Measurements from ENCODE around the gene FBXO15.

Gene FBXO15

DNA sequence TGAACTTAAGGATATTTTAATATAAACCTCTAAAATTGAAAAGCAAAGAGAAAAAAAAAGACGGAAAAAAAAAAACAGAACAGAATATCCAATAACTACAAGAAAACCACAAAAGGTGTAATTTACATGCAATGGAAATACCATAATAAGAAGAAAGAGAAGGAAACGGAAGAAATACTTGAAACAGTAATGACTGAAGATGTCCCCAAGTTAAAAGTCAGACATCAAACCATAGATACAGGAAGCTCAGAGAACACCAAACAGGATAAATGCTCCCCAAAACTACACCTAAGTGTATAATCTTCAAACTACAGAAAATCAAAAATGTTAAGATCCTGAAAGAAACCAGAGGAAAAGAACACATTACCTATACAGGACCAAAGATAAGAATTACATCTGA lies 39.2 kb downstream of the FBXO15 start:
- DNase-seq: no peak

DNA sequence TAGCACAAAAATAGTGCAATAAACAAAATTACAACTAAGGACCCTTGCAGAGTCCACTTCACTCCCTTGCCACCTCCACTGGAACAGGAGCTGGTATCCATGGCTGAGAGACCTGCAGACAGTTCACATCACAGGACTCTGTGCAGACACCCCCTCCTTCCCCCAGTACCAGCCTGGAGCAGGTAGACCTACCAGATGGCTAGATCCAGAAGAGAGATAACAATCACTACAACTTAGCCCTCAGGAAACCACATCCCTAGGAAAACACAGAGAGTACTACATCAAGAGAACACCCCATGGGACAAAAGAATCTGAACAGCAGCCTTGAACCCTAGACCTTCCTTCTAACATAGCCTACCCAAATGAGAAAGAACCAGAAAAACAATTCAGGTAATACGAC lies 49.8 kb downstream of the FBXO15 start:
- no peak for DNase-seq

DNA sequence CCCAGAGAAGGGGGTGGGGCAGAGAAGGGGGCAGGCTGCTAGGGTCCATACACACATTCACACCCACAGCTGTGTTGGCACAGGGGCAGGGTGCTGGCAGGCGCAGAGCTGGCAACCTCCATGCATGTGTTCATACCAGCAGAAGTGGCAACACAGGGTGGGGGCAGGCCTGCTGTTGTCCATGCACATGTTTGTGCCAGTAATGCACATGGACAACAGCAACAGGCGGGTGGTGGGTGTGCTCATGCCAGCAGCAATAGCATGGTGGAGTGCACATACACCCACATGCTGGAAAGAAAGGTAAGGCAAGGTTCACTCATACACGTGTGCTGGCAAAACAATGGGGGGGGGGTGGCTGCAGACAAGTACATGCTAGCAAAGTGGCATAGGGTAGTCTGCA lies 54.7 kb downstream of the FBXO15 start:
- DNase-seq: no peak

GRCh38 chr18:74084184-74084855 lies 63.3 kb downstream of the FBXO15 start:
- DNase-seq: no peak

DNA sequence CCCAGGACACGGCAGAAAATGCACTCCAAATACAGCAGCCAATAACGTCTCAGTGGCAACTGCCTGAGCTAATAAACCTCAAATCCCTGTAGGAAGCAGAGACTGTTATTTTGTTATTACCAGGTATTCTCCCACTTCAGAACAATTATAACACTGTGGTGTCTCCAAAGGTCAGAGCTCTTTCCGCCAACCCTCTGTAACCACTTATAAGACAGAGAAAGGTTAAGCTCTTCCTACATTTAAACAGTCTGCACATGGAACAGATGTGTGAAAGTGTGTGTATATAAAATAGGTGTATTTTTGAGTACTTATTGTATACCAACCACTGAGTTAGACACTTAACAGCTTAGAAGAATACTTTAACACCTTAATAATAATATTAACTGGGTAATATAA lies 64.1 kb downstream of the FBXO15 start:
- DNase-seq: no peak

DNA sequence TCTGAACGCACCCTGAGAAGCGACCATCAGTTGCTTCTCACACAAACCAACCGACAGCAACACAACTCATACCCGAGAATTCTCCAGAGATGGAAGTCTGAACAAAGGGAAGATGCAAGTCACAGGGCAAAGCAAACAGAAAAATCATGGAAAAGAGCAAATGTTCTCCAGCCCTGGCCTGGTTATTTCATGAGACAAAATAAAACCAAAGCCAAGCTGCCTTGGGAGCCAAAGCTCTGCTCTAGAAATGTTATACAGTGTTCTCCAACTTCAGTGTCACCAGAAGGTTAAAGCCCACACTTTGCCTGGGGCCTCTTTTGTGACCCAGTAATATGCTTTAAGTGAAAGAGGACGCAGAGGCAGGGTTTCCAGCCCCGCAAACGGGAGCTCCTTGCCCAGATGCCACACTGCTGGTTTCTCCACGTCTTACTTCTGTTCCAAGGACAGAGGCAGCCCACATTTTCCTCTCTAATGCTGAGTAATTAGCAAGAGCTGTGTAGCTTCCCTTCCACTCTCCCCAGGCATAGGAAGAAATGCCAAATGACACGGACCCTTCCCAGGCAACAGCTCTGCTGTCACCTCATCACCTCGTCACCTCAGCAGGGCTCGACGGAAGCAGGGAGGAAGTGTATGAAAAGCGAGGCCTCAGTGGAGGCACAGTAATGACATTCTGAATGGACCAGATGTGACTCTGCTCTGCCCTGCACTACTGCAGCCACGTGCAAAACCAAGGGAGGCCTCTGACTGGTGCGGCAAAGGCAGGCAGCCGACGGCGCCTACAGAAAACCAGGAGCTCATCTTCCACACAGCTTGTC lies 64.7 kb downstream of the FBXO15 start:
- DNase-seq: peak; percentile 2

GRCh38 chr18:74081966-74082741 lies 65.5 kb downstream of the FBXO15 start:
- DNase-seq: peak; percentile 67

DNA sequence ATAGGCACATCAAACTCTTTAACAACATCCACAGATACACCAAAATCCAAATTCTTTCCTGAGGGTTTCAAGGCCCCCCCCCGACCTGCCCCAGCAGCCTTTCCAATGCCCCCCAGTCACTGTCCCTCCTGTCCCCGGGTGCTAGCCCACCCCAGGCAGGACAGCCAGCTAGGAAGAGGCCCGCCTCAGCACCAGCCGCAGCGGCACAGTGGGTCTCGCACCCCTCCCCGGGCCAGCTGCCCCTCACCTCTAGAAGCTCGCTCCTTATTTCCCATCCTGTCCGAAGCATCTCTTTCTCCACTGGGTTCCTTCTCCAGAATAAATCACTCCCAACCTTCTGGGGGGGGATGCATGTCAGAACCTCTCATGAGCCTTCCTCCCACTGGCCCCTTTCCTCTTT lies 69.4 kb downstream of the FBXO15 start:
- DNase-seq: no peak

- no peak for DNase-seq
These were observed 72.7 kb downstream of the FBXO15 start for GRCh38 chr18:74074668-74075564.

GRCh38 chr18:74073957-74074667 lies 73.5 kb downstream of the FBXO15 start:
- DNase-seq: peak; percentile 2

GRCh38 chr18:74069178-74070050 lies 78.2 kb downstream of the FBXO15 start:
- DNase-seq: no peak

- no peak for DNase-seq
These were observed 79.3 kb downstream of the FBXO15 start for GRCh38 chr18:74068296-74068695.

DNA sequence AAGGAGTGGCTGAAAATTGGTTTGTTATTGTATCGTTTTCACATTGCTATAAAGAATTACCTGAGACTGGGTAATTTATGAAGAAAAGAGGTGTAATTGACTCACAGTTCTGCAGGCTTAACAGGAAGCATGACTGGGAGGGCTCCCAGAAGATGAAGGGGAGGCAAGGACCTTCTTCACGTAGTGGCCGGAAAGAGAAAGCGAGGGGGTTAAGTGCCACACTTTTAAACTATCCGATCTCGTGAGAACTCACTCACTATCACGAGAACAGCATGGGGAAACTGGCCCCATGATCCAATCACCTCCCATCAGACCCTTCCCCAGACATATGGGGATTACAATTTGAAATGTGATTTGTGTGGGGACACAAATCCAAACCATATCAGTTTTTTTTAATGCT lies 81.6 kb downstream of the FBXO15 start:
- DNase-seq: no peak

- no peak for DNase-seq
These were observed 82.3 kb downstream of the FBXO15 start for GRCh38 chr18:74065366-74065765.

- no peak for DNase-seq
These were observed 83.1 kb downstream of the FBXO15 start for GRCh38 chr18:74064510-74064909.

DNA sequence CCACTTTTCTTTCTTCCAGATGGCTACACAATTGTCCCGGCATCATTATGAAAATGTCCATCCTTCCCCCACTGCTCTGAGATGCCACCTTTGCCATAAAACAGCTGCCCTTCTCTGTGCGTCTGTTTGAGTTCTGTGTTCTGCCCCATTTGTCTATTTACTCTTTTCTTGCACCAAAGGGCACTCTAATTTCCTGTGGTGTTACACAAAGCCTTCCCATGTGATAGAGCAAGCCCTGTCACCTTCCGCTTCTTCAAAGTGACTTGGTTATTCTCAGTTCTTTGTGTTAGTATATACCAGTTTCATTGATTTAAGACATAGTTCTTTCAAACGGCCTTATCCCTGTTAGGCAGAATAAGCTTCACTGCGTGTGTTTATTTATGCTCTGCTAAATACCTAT lies 84.1 kb downstream of the FBXO15 start:
- DNase-seq: no peak

DNA sequence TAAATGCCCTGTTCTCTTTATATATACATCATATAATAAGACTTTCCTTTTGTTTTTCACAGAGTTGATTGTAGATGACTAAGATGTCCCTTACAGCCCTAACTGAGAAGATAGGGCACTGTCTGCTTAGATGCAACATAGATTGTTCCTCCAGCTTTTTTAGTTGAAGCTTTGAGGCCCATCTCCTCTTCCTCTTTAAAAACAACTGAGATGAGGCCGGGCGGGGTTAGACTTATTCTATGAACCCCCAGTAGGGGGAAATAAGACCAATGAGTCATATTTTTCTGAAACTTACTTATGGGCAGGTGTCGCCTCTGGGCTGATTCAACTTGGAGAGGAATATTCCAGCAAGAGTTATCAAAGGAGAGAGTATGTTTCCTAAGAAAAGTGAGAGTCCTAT lies 84.6 kb downstream of the FBXO15 start:
- no peak for DNase-seq

DNA sequence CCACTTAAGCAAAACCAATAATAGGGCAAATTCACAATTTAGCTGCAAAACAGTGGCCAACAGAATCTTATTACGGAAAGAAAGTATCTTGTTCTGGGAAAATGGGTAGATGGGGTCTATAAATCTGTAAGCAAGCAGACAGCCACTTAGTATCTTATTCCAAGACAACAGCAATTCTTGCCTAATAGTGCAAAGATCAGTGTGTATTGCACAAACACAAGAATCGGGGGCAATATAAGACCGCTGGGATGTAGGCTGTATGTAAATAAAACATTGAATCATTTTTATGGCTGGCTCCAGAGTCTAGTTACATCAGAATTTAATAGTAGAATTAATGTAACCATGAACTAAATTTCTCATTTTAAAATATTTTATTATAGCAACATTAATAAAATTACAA lies 85.6 kb downstream of the FBXO15 start:
- no peak for DNase-seq

- DNase-seq: no peak
These were observed 87.1 kb downstream of the FBXO15 start for GRCh38 chr18:74060579-74060978.

DNA sequence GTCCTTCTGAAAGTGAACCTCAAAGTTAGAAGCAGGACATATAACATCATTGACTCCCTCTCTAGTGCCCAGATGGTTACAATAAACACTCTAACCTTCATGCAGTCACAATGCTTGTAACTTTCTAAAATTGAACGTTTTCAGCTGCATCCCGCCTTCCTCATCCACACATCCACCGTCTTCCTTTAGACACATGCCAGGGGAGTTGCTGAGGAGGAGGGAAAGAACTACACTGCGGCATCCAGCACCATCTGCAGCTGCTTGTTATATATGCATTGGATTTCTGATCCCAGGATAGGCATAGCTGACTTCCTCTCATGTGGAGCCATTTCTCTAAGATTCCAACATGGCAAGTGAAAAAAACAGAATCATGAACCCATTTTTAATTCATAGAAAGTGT lies 96.8 kb downstream of the FBXO15 start:
- no peak for DNase-seq

All from EL (cell line).